HG03521 (cell line): ENCODE data around the gene PPM1E.
"Not testable (repeated sequence)": the region's sequence is repeated elsewhere in the genome, so short reads cannot be mapped to it uniquely, and the experiment has no call there.

Experiments used
- ATAC-seq: cut with Tn5 transposase; IDR thresholded peaks from one replicate; pipeline ENCODE4 v1.9.1; 2021; ENCODE audit warnings: mild to moderate bottlenecking, moderate library complexity; ENCODE audit not compliant: unreplicated experiment

PPM1E gene

GRCh38 chr17:58837699-58838098, 82.0 kb downstream of the PPM1E start:
- no peak for ATAC-seq

GRCh38 chr17:58840820-58841612, 85.4 kb downstream of the PPM1E start:
- no peak for ATAC-seq

GRCh38 chr17:58846413-58846812, 90.8 kb downstream of the PPM1E start:
- not testable (repeated sequence) for ATAC-seq

GRCh38 chr17:58850106-58850505, 94.5 kb downstream of the PPM1E start:
- ATAC-seq, result not testable (repeated sequence)

- ATAC-seq, result no peak
These were observed 109.6 kb downstream of the PPM1E start for GRCh38 chr17:58865301-58865700.

- ATAC-seq, result no peak
These were observed 115.1 kb downstream of the PPM1E start for GRCh38 chr17:58870747-58871146.

GRCh38 chr17:58873926-58874325, 118.3 kb downstream of the PPM1E start:
- ATAC-seq, result no peak

GRCh38 chr17:58875261-58875660, 119.6 kb downstream of the PPM1E start:
- ATAC-seq, result no peak

- no peak for ATAC-seq
These were observed 128.5 kb downstream of the PPM1E start for GRCh38 chr17:58884161-58884560.

- no peak for ATAC-seq
These were observed 130.9 kb downstream of the PPM1E start for GRCh38 chr17:58886514-58886913.

GRCh38 chr17:58889928-58890327, 134.3 kb downstream of the PPM1E start:
- no peak for ATAC-seq

GRCh38 chr17:58899191-58899590, 143.5 kb downstream of the PPM1E start:
- ATAC-seq, result no peak

- no peak for ATAC-seq
These were observed 146.7 kb downstream of the PPM1E start for GRCh38 chr17:58902322-58902721.

- no peak for ATAC-seq
These were observed 156.2 kb downstream of the PPM1E start for GRCh38 chr17:58911741-58912343.

- no peak for ATAC-seq
These were observed 157.9 kb downstream of the PPM1E start for GRCh38 chr17:58913552-58913951.

- ATAC-seq, result no peak
These were observed 158.5 kb downstream of the PPM1E start for GRCh38 chr17:58913971-58914769.

- ATAC-seq, result no peak
These were observed 161.6 kb downstream of the PPM1E start for GRCh38 chr17:58917228-58917627.

- no peak for ATAC-seq
These were observed 162.4 kb downstream of the PPM1E start for GRCh38 chr17:58918072-58918471.

GRCh38 chr17:58918884-58919283, 163.2 kb downstream of the PPM1E start:
- ATAC-seq, result no peak

GRCh38 chr17:58920773-58921172, 165.1 kb downstream of the PPM1E start:
- ATAC-seq, result no peak

GRCh38 chr17:58932956-58933355, 177.3 kb downstream of the PPM1E start:
- ATAC-seq, result no peak

GRCh38 chr17:58936295-58936694, 180.6 kb downstream of the PPM1E start:
- no peak for ATAC-seq
